ENCODE data around the gene IPO9. TPM values are rescaled to one million over a fixed set of nuclear protein-coding genes. Genes with fewer than 3 reads are reported as not detected.

IPO9 gene
- polyA plus RNA-seq, 1 experiment = 55.5 TPM

GRCh38 chr1:201905234-201905890, 76.4 kb downstream of the IPO9 start:
- ChIA-PET CTCF (interaction anchor here (1.1 to 2.1 kb wide), 3 partner anchors 9 to 40 kb away, joined by 4 to 9 read pairs (median 4); no protein-coding TSS in a partner anchor), POLR2A (interaction anchor here (1.0 to 2.5 kb wide), 8 partner anchors 8 to 52 kb away, joined by 3 to 24 read pairs (median 5); partner anchors contain the start of gene LMOD1)
- H3K4me3 ChIP-seq (ENCODE audit: low read depth, low read length) = no peak overlapping the region
- DNase-seq (ENCODE audit: low read depth, low spot score) = no peak
- TF ChIP-seq CTCF (IDR thresholded peaks at IDR 0.05; ENCODE audit: low read depth, low read length) = no peak
- H3K27ac ChIP-seq (ENCODE audit: low read depth, low read length) = peak overlapping the region; percentile 98
- no peaks in the 10 kb centered on the region for H3K27me3 ChIP-seq (ENCODE audit: control insufficient read depth, insufficient read depth, low read length)
- no peaks in the 10 kb centered on the region; the same call in 1 of the 2 replicates for H3K9me3 ChIP-seq (ENCODE audit: control insufficient read depth, insufficient read depth, low read length)

GRCh38 chr1:201906336-201906735, 77.4 kb downstream of the IPO9 start:
- TF ChIP-seq CTCF (IDR thresholded peaks at IDR 0.05; ENCODE audit: low read depth, low read length) = no peak
- POLR2A ChIA-PET = interaction anchor here (1.1 to 1.6 kb wide), 2 partner anchors 11 to 38 kb away, joined by 3 to 5 read pairs; no protein-coding TSS in a partner anchor
- no peak for DNase-seq (ENCODE audit: low read depth, low spot score)
- H3K4me3 ChIP-seq (ENCODE audit: low read depth, low read length) = no peak overlapping the region
- peak overlapping the region; percentile 47 for H3K27ac ChIP-seq (ENCODE audit: low read depth, low read length)
- no peaks in the 10 kb centered on the region; the same call in 1 of the 2 replicates for H3K9me3 ChIP-seq (ENCODE audit: control insufficient read depth, insufficient read depth, low read length)
- H3K27me3 ChIP-seq (ENCODE audit: control insufficient read depth, insufficient read depth, low read length) = no peaks in the 10 kb centered on the region
- CTCF ChIA-PET = interaction anchor here (1.6 to 2.1 kb wide), 2 partner anchors 10 to 39 kb away, joined by 4 to 9 read pairs; no protein-coding TSS in a partner anchor

GRCh38 chr1:201907621-201908020, 78.7 kb downstream of the IPO9 start:
- no peak for TF ChIP-seq CTCF (IDR thresholded peaks at IDR 0.05; ENCODE audit: low read depth, low read length)
- Histone ChIP-seq H3K9me3 (ENCODE audit: control insufficient read depth, insufficient read depth, low read length) (no peaks in the 10 kb centered on the region; the same call in 1 of the 2 replicates), H3K27me3 (ENCODE audit: control insufficient read depth, insufficient read depth, low read length) (no peaks in the 10 kb centered on the region), H3K27ac (ENCODE audit: low read depth, low read length) (no peak overlapping the region), H3K4me3 (ENCODE audit: low read depth, low read length) (no peak overlapping the region)
- no peak for DNase-seq (ENCODE audit: low read depth, low spot score)
- POLR2A ChIA-PET = interaction anchor here (0.7 kb wide), 1 partner anchor 9 kb away, joined by 3 read pairs; no protein-coding TSS in a partner anchor
- CTCF ChIA-PET = interaction anchor here (2.1 kb wide), 1 partner anchor 12 kb away, joined by 9 read pairs; no protein-coding TSS in a partner anchor

GRCh38 chr1:201911826-201912571, 83.0 kb downstream of the IPO9 start:
- no peak for TF ChIP-seq CTCF (IDR thresholded peaks at IDR 0.05; ENCODE audit: low read depth, low read length)
- DNase-seq (ENCODE audit: low read depth, low spot score) = no peak
- no peaks in the 10 kb centered on the region; the same call in 1 of the 2 replicates for H3K9me3 ChIP-seq (ENCODE audit: control insufficient read depth, insufficient read depth, low read length)
- CTCF ChIA-PET = interaction anchor here (2.1 kb wide), 1 partner anchor 16 kb away, joined by 14 read pairs; no protein-coding TSS in a partner anchor
- POLR2A ChIA-PET = interaction anchor here (0.5 to 1.1 kb wide), 4 partner anchors 7 to 61 kb away, joined by 3 to 5 read pairs (median 4); partner anchors contain the start of gene LMOD1
- no peak overlapping the region for H3K4me3 ChIP-seq (ENCODE audit: low read depth, low read length)
- H3K27me3 ChIP-seq (ENCODE audit: control insufficient read depth, insufficient read depth, low read length) = no peaks in the 10 kb centered on the region
- no peak overlapping the region for H3K27ac ChIP-seq (ENCODE audit: low read depth, low read length)

Measured in AG04450 (cell line).